Epithelial cell of alveolus of lung (primary cell): ENCODE results near the gene TMCC1. TPM values are rescaled to one million over a fixed set of nuclear protein-coding genes. Genes with fewer than 3 reads are reported as not detected.

Experiments
- total RNA-seq: library from RNA; depleted of rRNA; stranded (reverse); fragments of >200 nt; gene quantifications from 2 replicates; pipeline ENCODE4 v1.2.1, GENCODE V29; 2015

Gene TMCC1
- 7.1 and 10.1 TPM in 2 replicates for total RNA-seq

DNA sequence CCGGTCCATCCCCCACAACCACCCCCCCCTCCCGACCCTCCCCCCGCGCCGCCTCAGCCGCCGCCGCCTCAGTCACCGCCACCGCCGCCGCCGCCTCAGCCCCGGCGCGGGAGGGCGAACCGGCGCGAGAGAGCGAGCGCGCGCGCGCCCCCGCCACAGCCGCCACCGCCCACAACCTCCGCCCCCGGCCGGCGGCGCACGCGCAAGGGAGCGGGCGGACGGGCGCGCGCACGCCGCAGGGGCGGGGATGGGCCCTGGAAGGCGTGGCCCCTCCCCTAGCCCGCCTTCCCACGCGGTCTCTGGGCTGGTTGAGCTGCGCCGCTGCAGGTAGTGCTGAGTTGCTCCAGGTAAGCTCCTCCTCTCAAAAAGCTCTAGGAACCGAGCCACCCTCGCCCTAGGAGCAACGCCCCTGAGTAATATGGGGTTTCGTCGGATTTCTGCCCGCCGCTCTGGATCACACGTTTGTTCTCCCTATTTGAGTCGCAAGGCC is at the start of gene TMCC1:
TSS of gene TMCC1 (minus strand) at position 131 of the 490 bp plus-strand sequence.

GRCh38 chr3:129606636-129607390 is 286.7 kb downstream of the TMCC1 start, which contains the start of gene PLXND1:
TSS of gene PLXND1 (minus strand) at chr3:129606676. CDS start at chr3:129606639, 37 bp downstream.

Other genes starting within 250 kb of the TMCC1 start
- not detected in 2 replicates for gene TRH, start 81.0 kb upstream of the TMCC1 start, total RNA-seq
- gene ALG1L2, start 188.1 kb upstream of the TMCC1 start, total RNA-seq, result not detected in 2 replicates